GOT3 (cell line): ENCODE results near the gene ITFG1.
"Not testable (repeated sequence)": the region's sequence is repeated elsewhere in the genome, so short reads cannot be mapped to it uniquely, and the experiment has no call there.

Source experiments
- DNase-seq: peaks from one replicate; lab custom pipeline; 2025; ENCODE audit warnings: mixed read lengths; lab: John Stamatoyannopoulos, UW

ITFG1 gene

DNA sequence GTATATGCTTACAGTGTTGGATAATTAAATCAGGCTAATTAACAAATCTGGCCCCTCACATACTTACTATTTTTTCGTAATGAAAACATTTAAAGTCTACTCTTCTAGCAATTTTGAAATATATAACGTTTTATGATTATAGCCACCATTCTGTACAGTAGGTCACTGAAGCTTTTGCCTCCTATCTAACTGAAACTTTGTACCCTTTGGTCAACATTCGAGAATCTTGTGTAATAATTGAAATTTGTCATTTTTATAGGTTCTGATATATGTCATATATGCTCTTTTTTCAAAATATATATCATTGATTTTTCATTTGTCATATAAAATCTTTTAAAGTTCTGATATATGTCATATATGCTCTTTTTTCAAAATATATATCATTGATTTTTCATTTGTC, 12.9 kb upstream of the ITFG1 start:
- no peak for DNase-seq

GRCh38 chr16:47473004-47473403, 12.1 kb upstream of the ITFG1 start:
- DNase-seq: not testable (repeated sequence)

GRCh38 chr16:47470810-47471209, 9.9 kb upstream of the ITFG1 start:
- DNase-seq: no peak

DNA sequence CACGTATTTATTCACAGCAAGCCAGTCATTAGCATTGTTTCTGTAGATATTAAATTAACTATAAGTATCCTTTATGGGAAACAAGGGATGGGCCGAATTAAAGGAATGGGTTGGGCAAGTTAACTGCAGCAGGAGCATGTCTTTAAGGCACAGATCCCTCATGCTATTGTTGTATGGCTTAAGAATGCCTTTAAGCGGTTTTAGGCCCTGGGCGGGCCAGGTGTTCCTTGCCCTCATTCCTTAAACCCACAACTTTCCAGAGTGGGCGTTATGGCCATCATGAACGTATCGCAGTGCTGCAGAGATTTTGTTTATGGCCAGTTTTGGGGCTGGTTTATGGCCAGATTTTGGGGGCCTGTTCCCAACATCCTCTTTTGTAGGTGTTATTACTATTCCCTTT, 9.3 kb upstream of the ITFG1 start:
- DNase-seq: no peak

- DNase-seq: no peak
Observed at GRCh38 chr16:47469227-47469626, 8.4 kb upstream of the ITFG1 start.

DNA sequence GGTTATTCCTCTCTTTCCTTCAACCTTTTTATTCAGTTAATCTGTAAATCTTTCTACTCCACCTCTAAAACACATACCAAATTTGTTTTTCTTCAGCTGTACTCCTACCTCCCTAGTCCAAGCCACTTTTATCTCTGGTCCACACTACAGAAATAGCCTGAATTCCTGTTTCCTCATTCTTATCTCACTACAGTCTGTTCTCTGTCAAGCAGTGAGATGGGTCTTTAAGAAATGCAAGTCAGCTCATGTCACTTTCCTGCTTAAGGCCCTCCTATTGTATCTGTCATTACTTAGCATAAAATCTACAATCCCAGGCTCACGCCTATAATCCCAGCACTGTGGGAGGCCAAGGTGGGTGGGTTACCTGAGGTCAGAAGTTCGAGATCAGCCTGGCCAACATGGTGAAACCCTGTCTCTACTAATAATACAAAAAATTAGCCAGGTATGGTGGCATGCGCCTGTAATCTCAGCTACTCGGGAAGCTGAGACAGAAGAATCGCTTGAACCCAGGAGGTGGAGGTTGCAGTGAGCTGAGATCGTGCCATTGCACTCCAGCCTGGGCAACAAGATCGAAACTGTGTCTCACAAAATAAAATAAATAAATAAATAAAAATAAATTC, 7.3 kb upstream of the ITFG1 start:
- DNase-seq: not testable (repeated sequence)

- no peak for DNase-seq
Observed at GRCh38 chr16:47467501-47467900, 6.6 kb upstream of the ITFG1 start.

GRCh38 chr16:47465919-47466630, 5.2 kb upstream of the ITFG1 start:
- no peak for DNase-seq

DNA sequence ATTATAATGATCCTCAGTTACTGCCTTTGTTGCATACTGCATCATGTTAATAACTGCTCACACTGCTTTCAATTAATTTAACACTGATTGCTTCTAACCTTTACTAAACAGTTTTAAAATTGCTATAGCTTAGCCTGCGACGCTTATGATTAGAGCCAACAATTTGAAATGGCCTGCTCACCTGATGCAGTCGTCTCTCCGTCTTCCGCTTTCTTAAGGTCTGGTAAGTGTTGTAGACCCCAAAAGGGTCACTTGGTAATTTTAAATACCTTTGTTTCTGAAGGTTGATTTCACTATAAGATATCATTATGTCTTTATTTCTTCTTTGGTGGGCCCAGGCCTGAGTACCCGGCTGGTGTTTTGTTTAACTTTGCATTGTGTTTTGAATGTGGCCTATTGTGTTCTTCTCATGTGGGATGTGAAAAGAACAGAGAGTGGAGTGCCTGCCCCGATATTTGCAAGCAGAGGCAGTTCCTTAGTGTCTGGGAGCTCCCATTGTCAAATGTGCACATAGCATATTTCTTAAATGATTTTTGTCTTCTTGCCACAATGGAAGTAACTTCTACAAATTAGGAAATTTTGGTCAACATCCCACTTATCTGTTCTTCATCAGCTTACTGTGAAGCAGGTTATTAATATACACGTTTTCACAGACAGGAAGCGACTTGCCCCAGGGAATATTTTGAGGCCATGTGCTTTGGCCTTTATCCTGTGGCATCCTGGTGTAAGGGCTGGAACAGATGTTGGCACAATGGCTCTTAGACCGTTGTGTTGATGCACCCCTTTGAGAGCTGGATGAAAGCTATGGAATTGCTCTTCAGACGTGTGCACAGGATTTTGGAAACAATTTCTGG, 3.1 kb upstream of the ITFG1 start:
- no peak for DNase-seq

GRCh38 chr16:47461598-47462266, 869 bp upstream of the ITFG1 start:
- no peak for DNase-seq

DNA sequence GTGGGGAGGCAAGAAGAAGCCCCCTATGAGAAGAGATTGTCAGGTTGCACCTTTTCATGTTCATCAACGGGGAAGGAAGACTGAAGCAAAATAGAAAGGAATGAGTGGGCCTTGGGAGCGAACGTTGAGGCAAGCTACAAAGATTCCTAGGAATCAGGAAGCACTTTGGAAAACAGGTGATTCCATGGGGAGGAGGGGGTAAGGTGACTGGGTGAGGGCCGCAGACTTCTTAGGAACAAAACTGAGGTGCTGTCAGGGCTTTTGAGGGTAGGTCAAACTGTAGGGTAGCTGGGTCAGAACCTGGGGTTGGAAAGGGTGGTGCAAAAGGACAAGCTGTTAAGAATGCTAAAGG, 528 bp downstream of the ITFG1 start:
- DNase-seq: no peak

DNA sequence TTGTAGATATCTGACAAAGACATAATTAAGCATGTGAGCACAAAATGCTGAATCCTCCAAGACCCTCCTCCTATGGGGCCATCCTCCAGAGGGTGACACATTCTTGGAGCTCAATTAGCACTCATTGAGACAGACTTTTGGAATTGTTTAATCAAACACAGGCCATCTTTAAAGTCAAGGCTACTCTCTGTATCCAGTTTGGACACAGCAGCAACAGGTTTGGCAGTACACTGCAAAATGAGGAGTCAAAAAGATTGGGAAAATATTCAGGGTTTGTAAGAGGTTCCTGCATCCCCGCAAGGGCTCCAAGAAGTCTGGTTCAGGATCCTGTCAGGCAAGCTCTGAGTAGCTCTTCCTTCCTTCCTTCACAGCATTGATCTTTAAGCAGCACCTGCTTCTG, 1.3 kb downstream of the ITFG1 start:
- DNase-seq: no peak

DNA sequence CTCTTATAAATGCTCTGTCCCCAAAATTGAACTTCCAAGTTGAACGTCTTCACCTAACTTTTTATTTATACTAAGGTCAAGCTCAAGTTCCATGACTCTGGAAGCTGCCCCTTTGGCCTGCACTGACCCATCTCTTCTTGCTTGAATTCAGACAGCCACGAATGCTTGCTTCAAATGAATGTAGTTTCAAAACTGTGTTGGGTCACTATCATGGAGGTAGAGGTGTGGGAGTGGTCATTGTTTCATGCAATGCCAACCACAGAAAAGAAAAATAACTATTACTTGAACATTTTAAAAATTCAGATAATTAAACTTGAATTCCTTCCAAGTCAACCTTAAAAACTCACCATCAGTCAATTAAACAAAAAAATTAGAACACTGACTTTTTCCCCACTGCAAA, 2.5 kb downstream of the ITFG1 start:
- DNase-seq: no peak

GRCh38 chr16:47449788-47450187, 11.1 kb downstream of the ITFG1 start:
- DNase-seq: no peak

- DNase-seq: no peak
Observed at GRCh38 chr16:47448830-47449575, 11.9 kb downstream of the ITFG1 start.

DNA sequence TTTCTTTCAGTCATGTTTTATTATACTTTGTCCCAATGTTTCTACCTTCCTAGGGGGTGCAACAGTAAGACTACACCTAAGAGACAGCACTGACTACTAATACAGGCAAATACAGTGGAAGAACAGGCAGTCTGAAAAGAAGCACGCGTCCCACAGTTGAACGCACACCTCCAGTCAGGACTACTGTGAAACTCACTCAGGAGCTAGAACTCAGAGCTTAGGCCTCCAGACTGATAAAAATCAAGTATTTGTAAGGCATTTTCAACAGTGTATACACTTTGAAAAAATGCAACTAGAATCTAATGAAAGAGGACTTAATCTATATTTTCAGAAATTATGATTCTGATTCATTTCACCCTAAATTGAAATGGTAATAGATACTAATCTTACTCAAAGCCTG, 14.4 kb downstream of the ITFG1 start:
- no peak for DNase-seq

DNA sequence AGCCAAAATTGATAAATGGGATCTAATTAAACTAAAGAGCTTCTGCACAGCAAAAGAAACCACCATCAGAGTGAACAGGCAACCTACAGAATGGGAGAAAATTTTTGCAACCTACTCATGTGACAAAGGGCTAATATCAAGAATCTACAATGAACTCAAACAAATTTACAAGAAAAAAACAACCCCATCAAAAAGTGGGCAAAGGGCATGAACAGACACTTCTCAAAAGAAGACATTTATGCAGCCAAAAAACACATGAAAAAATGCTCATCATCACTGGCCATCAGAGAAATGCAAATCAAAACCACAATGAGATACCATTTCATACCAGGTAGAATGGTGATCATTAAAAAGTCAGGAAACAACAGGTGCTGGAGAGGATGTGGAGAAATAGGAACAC, 18.0 kb downstream of the ITFG1 start:
- not testable (repeated sequence) for DNase-seq

- not testable (repeated sequence) for DNase-seq
Observed at GRCh38 chr16:47440066-47440465, 20.8 kb downstream of the ITFG1 start.

DNA sequence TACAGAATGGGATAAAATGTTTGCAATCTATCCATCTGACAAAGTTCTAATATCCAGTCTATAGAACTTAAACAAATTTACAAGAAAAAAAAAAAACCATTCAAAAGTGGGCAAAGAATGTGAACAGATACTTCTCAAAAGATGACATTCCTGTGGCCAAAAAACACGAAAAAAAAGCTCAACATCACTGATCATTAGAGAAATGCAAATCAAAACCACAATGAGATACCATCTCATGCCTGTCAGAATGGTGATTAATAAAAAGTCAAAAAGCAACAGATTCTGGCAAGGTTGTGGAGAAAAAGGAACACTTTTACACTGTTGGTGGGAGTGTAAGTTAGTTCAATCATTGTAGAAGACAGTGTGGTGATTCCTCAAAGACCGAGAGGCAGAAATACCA, 26.6 kb downstream of the ITFG1 start:
- DNase-seq: not testable (repeated sequence)

DNA sequence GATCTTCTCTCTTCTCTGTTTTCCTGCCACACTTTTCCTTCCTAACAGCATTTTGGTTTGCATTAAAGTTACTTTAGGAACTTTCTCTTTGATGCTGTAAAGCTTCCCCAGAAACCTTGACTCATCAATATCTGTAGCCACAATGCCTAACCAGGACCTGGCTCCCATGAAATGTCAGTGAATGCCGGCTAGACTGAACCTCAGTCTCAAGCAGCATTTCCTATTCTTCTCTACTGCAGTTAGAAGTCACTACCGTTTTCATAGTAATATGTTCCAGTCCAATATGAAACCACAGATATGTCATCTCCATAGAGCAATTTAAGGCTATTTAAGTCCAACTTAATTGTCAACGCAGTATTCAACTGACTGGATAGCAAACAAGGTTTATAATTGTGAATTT, 28.9 kb downstream of the ITFG1 start:
- no peak for DNase-seq

DNA sequence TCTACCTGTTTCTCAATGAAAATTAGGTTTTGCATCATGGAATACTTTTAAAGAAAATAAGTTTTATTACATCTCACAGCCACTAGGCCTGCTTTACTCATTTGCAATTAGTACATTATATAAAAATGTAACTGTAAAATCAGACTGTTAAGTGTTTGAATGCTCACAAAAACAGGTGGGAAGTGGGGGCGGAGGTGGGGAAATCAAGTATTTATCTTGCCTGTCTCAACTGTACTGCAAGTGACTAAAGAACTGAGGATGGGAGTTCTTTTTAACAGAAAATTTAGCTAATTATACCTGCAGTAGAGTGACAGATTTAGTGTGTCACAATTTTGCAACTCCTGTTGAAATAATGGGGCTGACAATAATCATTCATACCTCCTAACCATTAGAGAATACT, 34.1 kb downstream of the ITFG1 start:
- DNase-seq: no peak

DNA sequence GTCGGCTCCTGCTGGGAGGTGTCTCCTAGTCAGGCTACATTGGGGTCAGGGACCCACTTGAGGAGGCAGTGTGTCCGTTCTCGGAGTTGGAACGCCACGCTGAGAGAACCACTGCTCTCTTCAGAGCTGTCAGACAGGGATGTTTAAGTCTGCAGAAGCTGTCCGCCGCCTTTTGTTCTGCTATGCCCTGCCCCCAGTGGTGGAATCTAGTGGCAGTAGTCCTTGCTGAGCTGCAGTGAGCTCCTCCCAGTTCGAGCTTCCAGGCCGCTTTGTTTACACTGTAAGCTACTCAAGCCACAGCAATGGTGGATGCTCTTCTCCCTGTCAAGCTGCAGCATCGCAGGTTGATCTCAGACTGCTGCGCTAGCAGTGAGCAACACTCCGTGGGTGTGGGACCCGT, 36.0 kb downstream of the ITFG1 start:
- no peak for DNase-seq
